T47D (cell line): ENCODE data around the gene PHF21A.

Source experiments
- DNase-seq, 2 experiments: peaks; one replicate each; pipeline versions ENCODE4 v3.0.0 to v3.0.0-alpha.2; 2011 to 2012; ENCODE audit warnings: low read depth in 1 of 2, low spot score in 1 of 2
- JUND ChIP-seq: IDR thresholded peaks from 2 replicates; pipeline ENCODE4 v1.6.1; 2012; ENCODE audit warnings: low read depth
- in situ Hi-C: cut with HindIII; loops from 2 replicates; pipeline ENCODE4 v1.10.0; 2016; ENCODE audit warnings: low sequenced_read_pairs, low pct_unique_long_range_greater_than_20kb

The PHF21A gene

GRCh38 chr11:46055371-46055770 lies 65.9 kb downstream of the PHF21A start:
- in situ Hi-C loops, result no loop called here
- DNase-seq, result peak in 1 of 2 experiments; percentile 5

GRCh38 chr11:46051102-46051501 lies 70.2 kb downstream of the PHF21A start:
- peak in 1 of 2 experiments; percentile 10 for DNase-seq
- TF ChIP-seq JUND, result no peak
- in situ Hi-C loops, result no loop called here

More at GRCh38 chr11:46055371-46055770, 65.9 kb downstream of the PHF21A start:
- TF ChIP-seq JUND, result no peak

- no peak for DNase-seq
- no peak for TF ChIP-seq JUND
- in situ Hi-C loops, result no loop called here
Observed at GRCh38 chr11:46050662-46051061, 70.6 kb downstream of the PHF21A start.

DNA sequence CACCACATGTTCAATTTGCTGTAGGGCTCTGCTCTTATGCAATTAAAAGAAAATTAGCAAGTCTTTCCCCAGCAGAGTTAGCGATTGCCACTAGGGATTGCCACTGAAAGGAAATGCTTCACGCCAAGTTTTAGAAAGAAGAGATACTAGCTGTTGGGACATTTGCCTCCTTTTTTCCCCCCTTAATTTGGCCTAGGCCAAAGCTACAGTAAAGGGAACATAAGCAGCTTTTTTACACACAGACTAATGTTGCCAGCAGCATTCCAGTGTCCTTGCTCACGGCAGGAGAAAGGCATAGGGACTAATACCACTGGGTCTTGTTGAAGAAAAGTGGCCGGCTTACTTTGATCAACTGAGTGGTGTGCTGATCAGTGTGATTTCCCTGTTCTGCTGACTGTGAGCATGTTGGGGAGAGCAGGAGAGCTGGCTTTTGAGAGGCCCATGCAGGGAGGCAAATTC lies 71.2 kb downstream of the PHF21A start:
- no peak for TF ChIP-seq JUND
- no peak for DNase-seq
- in situ Hi-C loops, result no loop called here

DNA sequence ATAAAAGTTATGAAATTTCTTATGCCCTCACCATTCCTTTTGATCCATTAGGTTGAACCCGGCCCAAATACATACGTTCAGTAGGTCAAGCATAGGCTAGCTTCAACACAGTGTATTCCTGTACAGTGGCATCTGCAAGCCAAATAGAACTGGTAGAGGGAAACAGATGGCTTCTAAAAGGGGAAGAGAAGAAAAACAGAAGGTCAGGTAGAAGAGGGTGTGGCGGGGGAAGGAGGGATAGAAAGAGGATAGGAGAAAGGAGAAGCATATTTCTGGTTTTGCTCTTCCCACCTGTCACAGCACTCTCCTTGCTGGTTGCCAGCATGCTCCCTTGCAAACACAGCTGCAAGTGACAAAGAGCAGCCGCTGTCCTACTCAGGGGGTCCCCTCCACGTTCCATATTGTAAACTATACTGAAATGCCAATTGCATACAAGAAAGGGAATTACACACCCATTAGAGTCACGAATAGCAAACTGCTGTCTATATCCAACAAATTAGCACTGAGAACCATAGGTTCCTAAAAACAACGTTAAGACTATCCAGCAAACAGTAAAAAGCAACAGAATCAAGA lies 71.8 kb downstream of the PHF21A start:
- TF ChIP-seq JUND, result no peak

DNA sequence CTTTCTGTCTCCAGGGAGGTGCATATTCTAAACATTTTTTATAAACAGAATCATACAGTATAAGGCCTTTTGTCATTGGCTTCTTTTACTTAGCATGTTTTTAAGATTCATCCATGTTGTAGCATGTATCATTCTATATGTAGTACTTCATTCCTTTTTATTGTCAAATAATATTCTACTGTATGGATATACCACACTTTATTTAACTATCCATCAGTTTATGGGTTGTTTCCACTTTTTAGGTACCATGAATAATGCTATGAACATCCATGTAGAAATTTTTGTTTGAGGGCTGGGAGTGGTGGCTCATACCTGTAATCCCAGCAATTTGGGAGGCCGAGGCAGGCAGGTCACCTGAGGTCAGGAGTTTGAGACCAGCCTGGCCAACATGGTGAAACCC lies 73.1 kb downstream of the PHF21A start:
- TF ChIP-seq JUND, result no peak
- in situ Hi-C loops, result no loop called here
- no peak for DNase-seq

More for the DNA sequence above, 71.8 kb downstream of the PHF21A start:
- no peak for DNase-seq
- in situ Hi-C loops, result no loop called here

DNA sequence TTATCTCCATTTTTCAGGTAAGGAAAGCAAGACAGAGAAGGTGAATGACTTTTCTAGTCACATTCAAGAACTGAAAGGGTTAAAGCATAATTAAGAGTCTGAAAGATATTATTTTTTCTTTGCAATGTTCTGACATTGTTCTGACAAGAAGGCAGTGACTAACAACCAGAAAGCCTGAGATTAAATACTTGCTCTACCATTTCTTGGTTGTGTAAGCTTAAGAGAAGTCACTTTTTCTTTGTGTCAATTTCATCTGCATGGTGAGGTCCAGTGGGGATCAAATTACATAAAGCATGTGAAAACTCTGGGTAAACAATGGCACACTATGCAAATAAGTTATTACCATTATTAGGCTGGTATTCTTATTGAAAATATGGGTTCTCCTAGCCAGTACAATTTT lies 73.7 kb downstream of the PHF21A start:
- in situ Hi-C loops, result no loop called here
- no peak for TF ChIP-seq JUND
- DNase-seq, result peak in 1 of 2 experiments; percentile 53

DNA sequence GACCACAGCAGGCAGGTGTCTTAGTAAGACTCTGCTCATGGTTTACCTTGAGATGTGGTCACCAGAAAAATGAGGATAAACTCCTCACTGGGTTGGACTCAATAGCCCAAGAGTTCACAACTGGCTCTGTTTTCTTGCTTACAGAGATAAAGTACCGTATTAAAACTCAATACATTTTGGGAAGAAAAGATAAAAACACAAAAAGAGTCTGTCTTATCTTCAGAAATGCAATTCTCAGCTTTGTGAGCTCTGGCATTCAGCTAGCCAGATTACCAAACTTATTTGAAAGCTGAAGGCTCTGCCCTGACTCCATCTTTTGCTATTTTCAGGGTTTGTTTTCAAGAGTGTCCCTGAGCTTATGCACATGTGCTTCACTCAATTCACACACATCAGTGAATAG lies 75.4 kb downstream of the PHF21A start:
- TF ChIP-seq JUND, result no peak
- DNase-seq, result no peak

GRCh38 chr11:46044601-46045000 lies 76.7 kb downstream of the PHF21A start:
- no peak for TF ChIP-seq JUND
- in situ Hi-C loops, result no loop called here
- no peak for DNase-seq

More for the DNA sequence above, 75.4 kb downstream of the PHF21A start:
- in situ Hi-C loops, result no loop called here

DNA sequence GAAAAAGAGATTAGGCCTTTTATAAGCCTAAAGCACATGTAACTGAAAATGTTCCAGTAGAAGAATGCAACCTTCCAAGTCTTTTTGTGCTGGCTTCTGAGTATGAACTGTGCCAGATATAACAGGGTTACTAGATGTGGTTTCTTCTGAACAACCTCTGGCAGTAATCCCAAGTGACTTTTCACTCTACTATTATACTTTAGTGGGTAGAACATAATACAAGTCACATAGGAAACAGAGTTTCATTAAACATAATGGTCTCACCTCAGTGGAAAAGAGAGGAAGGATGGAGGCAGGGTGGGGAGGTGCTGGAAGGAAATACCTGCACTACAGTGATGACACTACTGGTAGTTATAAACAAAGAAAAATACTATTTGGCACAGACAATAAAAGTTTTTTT lies 81.3 kb downstream of the PHF21A start:
- no peak for TF ChIP-seq JUND

DNA sequence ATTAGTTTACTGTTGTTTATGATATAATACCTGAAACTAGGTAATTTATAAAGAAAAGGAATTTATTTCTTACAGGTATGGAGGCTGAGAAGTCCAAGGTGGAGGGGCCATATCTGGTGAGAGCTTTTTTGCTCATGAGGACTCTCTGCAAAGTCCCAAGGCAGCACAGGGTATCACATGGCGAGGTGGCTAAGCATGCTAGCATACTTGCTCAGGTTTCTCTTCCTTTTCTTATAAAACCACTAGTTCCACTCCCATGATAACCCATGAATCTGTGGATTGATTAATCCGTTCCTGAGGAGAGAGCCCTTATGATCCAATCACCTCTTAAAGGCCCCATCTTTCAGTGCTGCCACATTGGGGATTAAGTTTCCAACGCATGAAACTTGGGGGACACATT lies 82.7 kb downstream of the PHF21A start:
- no peak for DNase-seq
- no peak for TF ChIP-seq JUND
- in situ Hi-C loops, result no loop called here

More for the DNA sequence above, 81.3 kb downstream of the PHF21A start:
- in situ Hi-C loops, result no loop called here
- DNase-seq, result no peak

GRCh38 chr11:46036969-46037368 lies 84.3 kb downstream of the PHF21A start:
- DNase-seq, result no peak
- TF ChIP-seq JUND, result no peak
- in situ Hi-C loops, result no loop called here

GRCh38 chr11:46036009-46036408 lies 85.2 kb downstream of the PHF21A start:
- no peak for DNase-seq
- in situ Hi-C loops, result no loop called here
- no peak for TF ChIP-seq JUND

- in situ Hi-C loops, result no loop called here
Observed at GRCh38 chr11:46034041-46034440, 87.2 kb downstream of the PHF21A start.

More at GRCh38 chr11:46034041-46034440, 87.2 kb downstream of the PHF21A start:
- no peak for TF ChIP-seq JUND
- DNase-seq, result no peak
